K562 (cell line): ENCODE data around the gene ECSIT. TPM values are rescaled to one million over a fixed set of nuclear protein-coding genes. Genes with fewer than 3 reads are reported as not detected.
"Not testable (repeated sequence)": the region's sequence is repeated elsewhere in the genome, so short reads cannot be mapped to it uniquely, and the experiment has no call there.

ENCODE experiments used
- ATAC-seq: fragments of 200-7000 bp; cut with Tn5 transposase; 3 replicates; pipeline ENCODE4 v1.9.1; 2020; ENCODE audit warnings: moderate library complexity
- BruUV-seq: library from RNA; stranded (reverse); fragments of 400-500 nt; replicated peaks from 2 replicates; lab custom pipeline; 2021; lab: Mats Ljungman, UMichigan
- CTCF ChIA-PET: fragments of 300-600 bp; formaldehyde crosslinking; extraction: SDS; loops from one replicate; lab custom pipeline; 2021; ENCODE audit warnings: low intra/inter-chr PET ratio; lab: Yijun Ruan, JAX
- POLR2A ChIA-PET: fragments of 300-600, 350-650 bp; sonication (Branson Sonifier 250); formaldehyde crosslinking; extraction: SDS; loops from one replicate; lab custom pipeline; 2021; ENCODE audit warnings: antibody characterized with exemption, inconsistent platforms; lab: Yijun Ruan, JAX
- DNase-seq, 4 experiments: peaks; one replicate each; pipeline versions ENCODE4 v3.0.0 to v3.0.0-alpha.2; 2011 to 2018; ENCODE audit warnings: low spot score in 3 of 4, mixed read lengths in 3 of 4; ENCODE audit errors: extremely low read depth in 1 of 4
- FAIRE-seq: peaks from 2 replicates; lab custom pipeline; 2011; peaks lifted over from hg19 to GRCh38; lab: Jason Lieb, UNC
- H2AFZ ChIP-seq: 2 replicates; pipeline ENCODE4 v1.6.0; 2011; ENCODE audit warnings: low read depth, low read length, control low read depth, inconsistent platforms
- H3K27ac ChIP-seq: fragments of 200-600 bp; 3 replicates; pipeline ENCODE4 v1.8.0; 2011; ENCODE audit warnings: low read depth, mild to moderate bottlenecking, control low read depth, inconsistent platforms, low read length, moderate library complexity, mixed read lengths; ENCODE audit errors: extremely low read depth
- H3K27me3 ChIP-seq, 2 experiments: fragments of 300-600 bp in 1 of 2; 2 replicates in 1 of 2; 3 replicates in 1 of 2; pipeline versions ENCODE4 v1.6.0 to v1.8.0; 2011; ENCODE audit warnings: inconsistent platforms in 2 of 2, low read length in 2 of 2, mild to moderate bottlenecking in 1 of 2, mixed read lengths in 1 of 2, moderate library complexity in 1 of 2; ENCODE audit not compliant: control insufficient read depth in 2 of 2, insufficient read depth in 2 of 2
- H3K36me3 ChIP-seq: fragments of 300-600 bp; 3 replicates; pipeline ENCODE4 v1.8.0; 2011; ENCODE audit warnings: mild to moderate bottlenecking, low read length, inconsistent platforms; ENCODE audit not compliant: control insufficient read depth, insufficient read depth
- H3K4me1 ChIP-seq, 2 experiments: fragments of 200-600 bp in 1 of 2; replicated peaks in 1 of 2; 2 replicates in 1 of 2; 3 replicates in 1 of 2; pipeline versions ENCODE4 v1.5.1 to v1.8.0; 2011; ENCODE audit warnings: inconsistent platforms in 2 of 2, low read length in 2 of 2, mild to moderate bottlenecking in 1 of 2, mixed read lengths in 1 of 2, moderate library complexity in 1 of 2; ENCODE audit not compliant: control insufficient read depth in 2 of 2, insufficient read depth in 2 of 2
- H3K4me2 ChIP-seq: 2 replicates; pipeline ENCODE4 v1.6.1; 2011; ENCODE audit warnings: low read length, control low read depth, inconsistent platforms, mixed read lengths; ENCODE audit not compliant: insufficient read depth
- H3K4me3 ChIP-seq: fragments of 200-600 bp; sonication (generic), shearing (Covaris generic); 2 replicates; pipeline ENCODE4 v1.5.1; 2016; ENCODE audit warnings: control low read depth, inconsistent platforms
- H3K79me2 ChIP-seq: fragments of 200-600 bp; 3 replicates; pipeline ENCODE4 v1.8.0; 2011; ENCODE audit warnings: low read length, inconsistent platforms; ENCODE audit not compliant: control insufficient read depth, insufficient read depth
- H3K9ac ChIP-seq, 2 experiments: 2 replicates each; pipeline versions ENCODE4 v1.6.0 to v1.6.1; 2011; ENCODE audit warnings: low read depth in 2 of 2, low read length in 2 of 2, control low read depth in 1 of 2, inconsistent platforms in 1 of 2, mild to moderate bottlenecking in 1 of 2, mixed read lengths in 1 of 2; ENCODE audit not compliant: insufficient read depth in 1 of 2
- H3K9me1 ChIP-seq: one replicate; pipeline ENCODE4 v1.6.0; 2011; ENCODE audit warnings: inconsistent platforms, mild to moderate bottlenecking, low read length, moderate library complexity; ENCODE audit not compliant: control insufficient read depth, insufficient read depth
- H3K9me3 ChIP-seq: replicated peaks from 2 replicates; pipeline ENCODE4 v1.5.1; 2011; ENCODE audit warnings: low read depth, low read length, inconsistent platforms; ENCODE audit not compliant: control insufficient read depth, insufficient read depth
- H4K20me1 ChIP-seq: replicated peaks from 2 replicates; pipeline ENCODE4 v1.6.1; 2011; ENCODE audit warnings: low read length, inconsistent platforms, mixed read lengths; ENCODE audit not compliant: control insufficient read depth, insufficient read depth
- CEBPB ChIP-seq: fragments of 450-650 bp; IDR thresholded peaks from 2 replicates; pipeline ENCODE4 v1.6.1; 2016; ENCODE audit warnings: missing genetic modification characterization, missing compliant biosample characterization
- EGR1 ChIP-seq: fragments of 450-650 bp; conservative IDR thresholded peaks from 2 replicates; pipeline ENCODE4 v1.6.1; 2017; ENCODE audit warnings: mild to moderate bottlenecking
- HDAC1 ChIP-seq, 2 experiments: fragments of 450-650 bp; IDR thresholded peaks; 2 replicates each; pipeline ENCODE4 v1.6.1; 2016 to 2017; ENCODE audit warnings: inconsistent platforms in 1 of 2, mild to moderate bottlenecking in 1 of 2, moderate library complexity in 1 of 2
- KDM1A ChIP-seq, 2 experiments: fragments of 450-650 bp; IDR thresholded peaks; 2 replicates each; pipeline ENCODE4 v1.6.1; 2016; ENCODE audit warnings: mild to moderate bottlenecking in 2 of 2
- RCOR1 ChIP-seq, 2 experiments: IDR thresholded peaks; 2 replicates each; pipeline ENCODE4 v1.6.1; 2012; ENCODE audit warnings: low read depth in 2 of 2, low read length in 2 of 2, borderline replicate concordance in 1 of 2, improper control_type of control experiment in 1 of 2
- WGBS: fragments of 100-300 bp; shearing (Covaris generic); methylation state at CpG from one replicate; pipeline ENCODE4 v1.1.6; 2016; ENCODE audit warnings: low coverage, mixed read lengths; ENCODE audit not compliant: insufficient coverage; ENCODE audit errors: missing lambda C conversion rate; 5-methylcytosine and 5-hydroxymethylcytosine counted together
- in situ Hi-C: fragments of 300-500 bp; cut with MboI; formaldehyde crosslinking; loops from 4 replicates; pipeline ENCODE4 v1.15.0; 2018; ENCODE audit warnings: inconsistent platforms, mixed read lengths
- intact Hi-C: fragments of 100-400 bp; cut with micrococcal nuclease; formaldehyde crosslinking; loops from 2 replicates; pipeline ENCODE4 v1.14.2; 2022
- polyA plus RNA-seq, 8 experiments: library from polyadenylated mRNA; depleted of rRNA in 4 of 8; stranded (reverse) in 5 of 8; unstranded in 3 of 8; fragments of >200 nt; fragmentation: Nextera tagmentation in 2 of 8; fragmentation: Illumina TruSeq in 1 of 8; extraction: Ambion mirVana in 2 of 8; extraction: Trizol in 1 of 8; gene quantifications; 2 replicates each; pipeline versions ENCODE4 v1.2.1 to v1.2.3, GENCODE V29; 2011 to 2014; ENCODE audit warnings: inconsistent platforms in 1 of 8, missing spikeins in 1 of 8
- total RNA-seq, 7 experiments: library from RNA; depleted of rRNA in 6 of 7; stranded (reverse); fragments of >200 nt in 6 of 7; fragmentation: Illumina TruSeq in 2 of 7; extraction: Trizol in 2 of 7; gene quantifications; 2 replicates each; pipeline versions ENCODE4 v1.2.1 to v1.2.3, GENCODE V29; 2011 to 2021; ENCODE audit warnings: low replicate concordance in 1 of 7
- TF ChIP-seq, protein P1 (sequence below): sonication (generic); formaldehyde crosslinking; IDR thresholded peaks from 2 replicates; pipeline ENCODE4 v1.8.1; 2023; ENCODE audit warnings: mild to moderate bottlenecking, missing genetic modification reagents

ECSIT gene
- total and polyA plus RNA-seq, 9 of the 15 experiments (the other 6 are each of a cell fraction or from before 2014, with no cell fraction given), result 1.1 to 82.5 (median 43.9) TPM

DNA sequence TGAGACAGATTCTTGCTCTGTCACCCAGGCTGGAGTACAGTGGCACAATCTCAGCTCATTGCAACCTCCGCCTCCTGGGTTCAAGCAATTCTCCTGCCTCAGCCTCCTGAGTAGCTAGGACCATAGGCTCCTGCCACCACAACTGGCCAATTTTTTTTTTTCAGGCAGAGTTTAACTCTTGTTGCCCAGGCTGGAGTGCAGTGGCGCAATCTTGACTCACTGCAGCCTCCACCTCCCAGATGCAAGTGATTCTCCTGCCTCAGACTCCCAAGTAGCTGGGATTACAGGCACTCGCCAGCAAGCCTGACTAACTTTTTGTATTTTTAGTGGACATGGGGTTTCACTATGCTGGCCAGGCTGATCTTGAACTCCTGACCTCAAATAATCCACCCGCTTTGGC is 44.8 kb upstream of the ECSIT start:
- intact Hi-C loops, H3K4me3 ChIP-seq, H3K9me3 ChIP-seq, H3K9me1 ChIP-seq, in situ Hi-C loops, H2AFZ ChIP-seq, H4K20me1 ChIP-seq, BruUV-seq, H3K36me3 ChIP-seq, CTCF ChIA-PET, DNase-seq, H3K79me2 ChIP-seq, H3K9ac ChIP-seq, H3K4me2 ChIP-seq, ATAC-seq, H3K27ac ChIP-seq, H3K27me3 ChIP-seq: not testable (repeated sequence)
- POLR2A ChIA-PET, result interaction anchor here (1.2 to 1.4 kb wide), 2 partner anchors 10 to 24 kb away, joined by 3 to 5 read pairs; no protein-coding TSS in a partner anchor
- TF ChIP-seq, protein P1, sequence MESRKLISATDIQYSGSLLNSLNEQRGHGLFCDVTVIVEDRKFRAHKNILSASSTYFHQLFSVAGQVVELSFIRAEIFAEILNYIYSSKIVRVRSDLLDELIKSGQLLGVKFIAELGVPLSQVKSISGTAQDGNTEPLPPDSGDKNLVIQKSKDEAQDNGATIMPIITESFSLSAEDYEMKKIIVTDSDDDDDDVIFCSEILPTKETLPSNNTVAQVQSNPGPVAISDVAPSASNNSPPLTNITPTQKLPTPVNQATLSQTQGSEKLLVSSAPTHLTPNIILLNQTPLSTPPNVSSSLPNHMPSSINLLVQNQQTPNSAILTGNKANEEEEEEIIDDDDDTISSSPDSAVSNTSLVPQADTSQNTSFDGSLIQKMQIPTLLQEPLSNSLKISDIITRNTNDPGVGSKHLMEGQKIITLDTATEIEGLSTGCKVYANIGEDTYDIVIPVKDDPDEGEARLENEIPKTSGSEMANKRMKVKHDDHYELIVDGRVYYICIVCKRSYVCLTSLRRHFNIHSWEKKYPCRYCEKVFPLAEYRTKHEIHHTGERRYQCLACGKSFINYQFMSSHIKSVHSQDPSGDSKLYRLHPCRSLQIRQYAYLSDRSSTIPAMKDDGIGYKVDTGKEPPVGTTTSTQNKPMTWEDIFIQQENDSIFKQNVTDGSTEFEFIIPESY, result 0 out of 2 replicates have a peak, but pooled peaks have one; percentile 19
- peak; percentile 66 for TF ChIP-seq CEBPB (tag)
- H3K4me1 ChIP-seq, result peaks cover 32 to 42% of the 10 kb centered on the region in 2 experiments
- peak; percentile 62 for FAIRE-seq
- WGBS, result 82% methylated on average over 3 of the region's 4 CpGs

DNA sequence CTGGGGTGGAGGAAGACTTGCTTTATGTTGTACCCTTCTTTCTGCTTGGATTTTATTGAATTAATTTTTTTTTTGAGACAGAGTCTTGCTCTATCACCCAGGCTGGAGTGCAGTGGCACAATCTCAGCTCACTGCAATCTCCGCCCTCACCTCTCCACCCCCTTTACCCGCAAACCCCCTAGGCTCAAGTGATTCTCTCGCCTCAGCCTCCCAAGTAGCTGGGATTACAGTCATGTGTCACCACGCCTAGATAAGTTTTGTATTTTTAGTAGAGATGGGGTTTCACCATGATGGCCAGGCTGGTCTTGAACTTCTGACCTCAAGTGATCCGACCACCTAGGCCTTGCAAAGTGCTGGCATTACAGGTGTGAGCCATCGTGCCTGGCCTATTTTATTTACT is 44.4 kb upstream of the ECSIT start:
- peaks cover 32 to 41% of the 10 kb centered on the region in 2 experiments for H3K4me1 ChIP-seq
- H3K9me3 ChIP-seq, ATAC-seq, FAIRE-seq, H3K4me2 ChIP-seq, H4K20me1 ChIP-seq, H3K27me3 ChIP-seq, in situ Hi-C loops, CTCF ChIA-PET, H3K9ac ChIP-seq, H3K27ac ChIP-seq, H3K79me2 ChIP-seq, BruUV-seq, H3K9me1 ChIP-seq, H3K4me3 ChIP-seq, H2AFZ ChIP-seq, H3K36me3 ChIP-seq, intact Hi-C loops, DNase-seq: not testable (repeated sequence)
- POLR2A ChIA-PET, result interaction anchor here (0.6 to 1.2 kb wide), 2 partner anchors 10 to 82 kb away, joined by 3 to 5 read pairs; no protein-coding TSS in a partner anchor
- 46% methylated on average over 6 of the region's 6 CpGs for WGBS
- TF ChIP-seq KDM1A (IDR thresholded peaks at IDR 0.05), result peak; percentile 93 to 94
- peak in 1 of 2 experiments; percentile 41; a peak in 1 of 4 replicates for TF ChIP-seq RCOR1 (IDR thresholded peaks at IDR 0.05; ENCODE audit: borderline replicate concordance in 1 of 2, low read depth in 2 of 2, low read length in 2 of 2)
- TF ChIP-seq HDAC1 (IDR thresholded peaks at IDR 0.05), result peak in 1 of 2 experiments; percentile 51; a peak in 1 of 4 replicates
- peak; percentile 18; the same call in 1 of the 2 replicates for TF ChIP-seq EGR1
